Measurements from ENCODE around the gene LTBP3. TPM values are rescaled to one million over a fixed set of nuclear protein-coding genes. Genes with fewer than 3 reads are reported as not detected.
A peak's percentile ranks its signal among the peaks of the same experiment; 100 is the strongest.

The LTBP3 gene
- total RNA-seq, 1 donor = 23.7 TPM

DNA sequence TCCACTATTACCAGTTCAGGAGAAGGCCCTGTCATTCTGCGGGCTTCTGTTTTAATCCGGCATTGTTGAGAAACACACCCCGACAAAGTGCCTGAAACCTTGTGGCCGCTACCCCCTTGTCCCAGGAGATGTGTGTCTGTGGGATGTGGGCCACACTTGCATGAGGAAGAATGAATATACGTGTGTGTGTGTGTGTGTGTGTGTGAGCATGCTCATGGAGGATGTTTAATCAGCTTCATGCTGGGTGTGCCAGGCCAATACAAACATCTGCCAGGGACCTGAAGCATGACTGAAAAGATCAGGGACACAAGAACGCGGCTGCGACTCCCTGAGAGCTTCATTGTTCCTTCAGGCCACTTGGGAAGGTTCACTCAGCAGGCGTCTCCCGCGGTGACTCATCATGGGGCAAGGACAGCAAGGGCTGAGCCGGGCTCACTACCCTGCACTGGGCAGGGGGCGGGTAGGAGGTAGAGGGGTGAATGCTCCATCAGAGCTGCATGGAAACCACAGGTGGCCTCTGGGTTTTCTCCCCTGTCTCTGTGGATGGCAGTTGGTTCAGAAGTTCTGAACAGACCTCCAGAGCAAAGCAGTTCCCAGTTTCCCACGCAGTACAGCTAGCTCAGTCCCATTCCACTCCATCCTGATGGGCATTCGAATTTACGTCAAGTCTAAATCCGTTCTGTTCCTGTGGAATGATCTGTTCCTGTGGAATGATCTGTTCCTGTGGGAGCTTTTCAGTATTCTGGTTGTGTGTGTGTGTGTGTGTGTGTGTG lies 66.4 kb downstream of the LTBP3 start:
- peak; percentile 95 for DNase-seq (ENCODE audit: low read depth)
- H3K4me3 ChIP-seq (ENCODE audit: low read depth, low read length) = no peak overlapping the region
- TF ChIP-seq CTCF (IDR thresholded peaks at IDR 0.05; ENCODE audit: insufficient read depth, low read depth, low read length) = no peak

GRCh38 chr11:65491163-65491465 lies 67.0 kb downstream of the LTBP3 start:
- H3K4me3 ChIP-seq (ENCODE audit: low read depth, low read length) = no peak overlapping the region
- DNase-seq (ENCODE audit: low read depth) = peak; percentile 56

GRCh38 chr11:65489706-65490320 lies 68.3 kb downstream of the LTBP3 start:
- no peak for TF ChIP-seq CTCF (IDR thresholded peaks at IDR 0.05; ENCODE audit: insufficient read depth, low read depth, low read length)
- no peak overlapping the region for H3K4me3 ChIP-seq (ENCODE audit: low read depth, low read length)
- no peak for DNase-seq (ENCODE audit: low read depth)

More at GRCh38 chr11:65491163-65491465, 67.0 kb downstream of the LTBP3 start:
- TF ChIP-seq CTCF (IDR thresholded peaks at IDR 0.05; ENCODE audit: insufficient read depth, low read depth, low read length) = no peak

DNA sequence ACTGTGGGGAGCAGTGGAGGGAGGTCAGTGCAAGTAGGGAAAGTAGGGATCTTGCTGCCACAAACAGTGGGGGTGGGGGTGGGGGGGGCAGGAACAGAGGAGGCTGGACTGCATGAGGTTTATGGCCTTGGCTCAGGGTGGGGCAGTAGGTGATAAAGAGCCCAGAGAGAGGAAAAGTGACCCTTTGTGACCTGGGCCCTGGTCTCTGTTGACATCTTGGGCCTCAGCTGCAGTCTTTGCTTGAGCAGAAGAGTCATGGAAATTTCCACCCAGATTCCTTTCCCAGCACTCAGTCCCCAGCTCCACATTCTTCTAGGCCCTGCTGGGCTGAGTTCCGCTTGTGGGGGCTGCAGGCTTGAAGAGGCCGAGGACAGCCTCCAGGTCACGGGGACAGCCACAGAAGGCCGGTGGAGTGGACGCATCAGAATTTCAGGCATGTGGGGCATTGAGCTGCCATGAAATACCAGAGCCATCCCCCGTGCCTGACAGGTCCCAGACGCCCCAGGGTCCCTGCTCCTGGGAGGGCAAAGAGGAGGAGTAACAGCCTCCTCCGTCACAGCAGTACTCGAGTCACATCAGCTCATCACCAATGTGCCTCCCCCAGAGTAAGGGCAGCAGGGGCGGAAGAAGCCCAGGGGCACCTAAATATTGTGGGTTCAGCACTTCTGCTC lies 69.0 kb downstream of the LTBP3 start:
- TF ChIP-seq CTCF (IDR thresholded peaks at IDR 0.05; ENCODE audit: insufficient read depth, low read depth, low read length) = no peak
- H3K4me3 ChIP-seq (ENCODE audit: low read depth, low read length) = no peak overlapping the region
- DNase-seq (ENCODE audit: low read depth) = peak; percentile 98

Small RNA genes lying within 50 kb of the gene (small RNA-seq; reads per million reads assigned to genes)
- not detected for gene AP001362.1
- not detected for gene RF01684

Other genes with a start within 250 kb of the LTBP3 start
- gene CDC42EP2, start 243.5 kb downstream of the LTBP3 start, total RNA-seq = 21.3 and 32.8 TPM in 2 replicates
- gene DPF2, start 224.5 kb downstream of the LTBP3 start, total RNA-seq = 47.0 and 60.9 TPM in 2 replicates
- gene TIGD3, start 203.6 kb downstream of the LTBP3 start, total RNA-seq = under 0.01 TPM in 1 of 2 replicates, not detected in the other
- gene SLC25A45, start 175.7 kb downstream of the LTBP3 start, total RNA-seq = 1.7 and 2.9 TPM in 2 replicates
- 44.5 and 60.6 TPM in 2 replicates for gene FRMD8, start 171.7 kb downstream of the LTBP3 start, total RNA-seq
- 413 and 487 TPM in 2 replicates for gene NEAT1, start 135.6 kb downstream of the LTBP3 start, total RNA-seq
- gene MALAT1, start 59.3 kb downstream of the LTBP3 start, total RNA-seq = 12,351 and 16,563 TPM in 2 replicates
- gene SCYL1, start 33.3 kb downstream of the LTBP3 start, total RNA-seq = 125 and 135 TPM in 2 replicates
- 31.1 and 49.6 TPM in 2 replicates for gene ZNRD2, start 12.1 kb upstream of the LTBP3 start, total RNA-seq
- 19.0 and 27.4 TPM in 2 replicates for gene FAM89B, start 14.2 kb upstream of the LTBP3 start, total RNA-seq
- 33.7 and 47.7 TPM in 2 replicates for gene EHBP1L1, start 17.7 kb upstream of the LTBP3 start, total RNA-seq
- under 0.01 TPM in 1 of 2 replicates, not detected in the other for gene KCNK7, start 37.4 kb upstream of the LTBP3 start, total RNA-seq
- 28.9 and 29.3 TPM in 2 replicates for gene MAP3K11, start 55.9 kb upstream of the LTBP3 start, total RNA-seq
- gene PCNX3, start 57.4 kb upstream of the LTBP3 start, total RNA-seq = 32.4 and 33.5 TPM in 2 replicates
- 34.5 and 34.8 TPM in 2 replicates for gene SIPA1, start 79.7 kb upstream of the LTBP3 start, total RNA-seq
- 22.2 and 24.2 TPM in 2 replicates for gene RELA, start 104.6 kb upstream of the LTBP3 start, total RNA-seq
- gene KAT5, start 153.9 kb upstream of the LTBP3 start, total RNA-seq = 33.2 and 42.2 TPM in 2 replicates
- gene RNASEH2C, start 162.4 kb upstream of the LTBP3 start, total RNA-seq = 41.5 and 44.1 TPM in 2 replicates
- gene AP5B1, start 222.6 kb upstream of the LTBP3 start, total RNA-seq = 13.8 and 16.4 TPM in 2 replicates
- gene OVOL1, start 228.7 kb upstream of the LTBP3 start, total RNA-seq = not detected in 2 replicates